GM12878 (cell line): ENCODE data around the gene SHMT2. TPM values are rescaled to one million over a fixed set of nuclear protein-coding genes. Genes with fewer than 3 reads are reported as not detected.

Experiments used
- ATF3 ChIP-seq: IDR thresholded peaks from 2 replicates; pipeline ENCODE4 v1.6.1; 2011; ENCODE audit warnings: low read depth, mild to moderate bottlenecking, low read length, moderate library complexity, borderline replicate concordance; ENCODE audit errors: extremely low read depth
- CBX3 ChIP-seq: fragments of 200-600 bp; sonication (generic); IDR thresholded peaks from 2 replicates; pipeline ENCODE4 v1.6.1; 2016; ENCODE audit warnings: low read depth, borderline replicate concordance
- CHD4 ChIP-seq: fragments of 200-600 bp; sonication (generic); IDR thresholded peaks from 2 replicates; pipeline ENCODE4 v1.6.1; 2016; ENCODE audit warnings: mild to moderate bottlenecking
- EGR1 ChIP-seq, 2 experiments: IDR thresholded peaks; 1 replicate in 1 of 2; 2 replicates in 1 of 2; pipeline ENCODE4 v1.6.1; 2011 to 2012; ENCODE audit warnings: low read depth in 2 of 2, low read length in 2 of 2, borderline replicate concordance in 1 of 2, mild to moderate bottlenecking in 1 of 2, moderate library complexity in 1 of 2
- FOXK2 ChIP-seq: fragments of 450-650 bp; IDR thresholded peaks from 2 replicates; pipeline ENCODE4 v1.6.1; 2017; ENCODE audit warnings: mild to moderate bottlenecking, moderate library complexity
- IRF5 ChIP-seq: fragments of 450-650 bp; IDR thresholded peaks from 2 replicates; pipeline ENCODE4 v1.6.1; 2017; ENCODE audit warnings: borderline replicate concordance
- LARP7 ChIP-seq: fragments of 450-650 bp; IDR thresholded peaks from 2 replicates; pipeline ENCODE4 v1.6.1; 2017; ENCODE audit warnings: mild to moderate bottlenecking
- MTA3 ChIP-seq: IDR thresholded peaks from 2 replicates; pipeline ENCODE4 v1.6.1; 2012; ENCODE audit warnings: low read length, inconsistent platforms, borderline replicate concordance
- NBN ChIP-seq: fragments of 450-650 bp; IDR thresholded peaks from 2 replicates; pipeline ENCODE4 v1.6.1; 2016
- NFIC ChIP-seq: IDR thresholded peaks from 2 replicates; pipeline ENCODE4 v1.6.1; 2012; ENCODE audit warnings: low read depth, mild to moderate bottlenecking, inconsistent platforms, low read length, moderate library complexity
- NKRF ChIP-seq: fragments of 450-650 bp; conservative IDR thresholded peaks from 2 replicates; pipeline ENCODE4 v1.6.1; 2017; ENCODE audit warnings: mild to moderate bottlenecking, moderate library complexity
- NRF1 ChIP-seq: conservative IDR thresholded peaks from 2 replicates; pipeline ENCODE4 v1.6.1; 2011; ENCODE audit warnings: mild to moderate bottlenecking, low read depth, low read length, improper control_type of control experiment
- POU2F2 ChIP-seq: IDR thresholded peaks from 3 replicates; pipeline ENCODE4 v1.6.1; 2011; ENCODE audit warnings: low read depth, mild to moderate bottlenecking, low read length, borderline replicate concordance
- RAD51 ChIP-seq: fragments of 450-650 bp; IDR thresholded peaks from 2 replicates; pipeline ENCODE4 v1.6.1; 2016; ENCODE audit warnings: moderate library complexity, mild to moderate bottlenecking, inconsistent platforms
- RUNX3 ChIP-seq: IDR thresholded peaks from 2 replicates; pipeline ENCODE4 v1.6.1; 2012; ENCODE audit warnings: low read length, inconsistent platforms
- STAT3 ChIP-seq: IDR thresholded peaks from 2 replicates; pipeline ENCODE4 v1.6.1; 2011; ENCODE audit warnings: low read depth, low read length, improper control_type of control experiment
- SUZ12 ChIP-seq: fragments of 200-600 bp; sonication (generic); IDR thresholded peaks from one replicate; pipeline ENCODE4 v1.6.1; 2018; ENCODE audit warnings: antibody characterized with exemption, mild to moderate bottlenecking; ENCODE audit not compliant: unreplicated experiment
- ZNF217 ChIP-seq: fragments of 450-650 bp; IDR thresholded peaks from 2 replicates; pipeline ENCODE4 v1.6.1; 2017; ENCODE audit warnings: antibody characterized with exemption, mild to moderate bottlenecking
- ZNF592 ChIP-seq: fragments of 450-650 bp; IDR thresholded peaks from 2 replicates; pipeline ENCODE4 v1.6.1; 2017; ENCODE audit warnings: mild to moderate bottlenecking, moderate library complexity
- ZNF622 ChIP-seq: fragments of 450-650 bp; IDR thresholded peaks from 2 replicates; pipeline ENCODE4 v1.6.1; 2017; ENCODE audit warnings: mild to moderate bottlenecking, inconsistent platforms
- polyA plus RNA-seq, 11 experiments: library from polyadenylated mRNA; depleted of rRNA in 4 of 11; unstranded in 6 of 11; stranded (reverse) in 5 of 11; fragments of >200 nt; fragmentation: Nextera tagmentation in 4 of 11; fragmentation: Illumina TruSeq in 1 of 11; extraction: Ambion mirVana in 4 of 11; extraction: Trizol in 1 of 11; gene quantifications; 1 replicate in 1 of 11; 2 replicates in 10 of 11; pipeline versions ENCODE4 v1.2.1 to v1.2.3, GENCODE V29; 2011 to 2016; ENCODE audit warnings: inconsistent platforms in 2 of 11, missing spikeins in 2 of 11, low read depth in 1 of 11
- total RNA-seq, 4 experiments: library from RNA; depleted of rRNA in 3 of 4; stranded (reverse); fragments of >200 nt in 3 of 4; fragmentation: Illumina TruSeq in 1 of 4; extraction: Trizol in 1 of 4; gene quantifications; 2 replicates each; pipeline versions ENCODE4 v1.2.1 to v1.2.3, GENCODE V29; 2013 to 2021

The SHMT2 gene
- total and polyA plus RNA-seq, 10 of the 15 experiments (the other 5 are each of a cell fraction or from before 2014, with no cell fraction given) = 57.0 to 292 (median 186) TPM

GRCh38 chr12:57229634-57230380 lies at the start of gene SHMT2 (continued):
- TF ChIP-seq ZNF592 = no peak
- no peak for TF ChIP-seq ATF3
- no peak for TF ChIP-seq ZNF622
- TF ChIP-seq NFIC = no peak
- no peak for TF ChIP-seq RUNX3
- TF ChIP-seq CHD4 = no peak
- TF ChIP-seq NBN = peak; percentile 73
- TF ChIP-seq ZNF217 = no peak
- TF ChIP-seq NKRF = peak; percentile 85
- TF ChIP-seq STAT3 = no peak
- peak in 1 of 2 experiments; percentile 47; a peak in 1 of 3 replicates for TF ChIP-seq EGR1 (IDR thresholded peaks at IDR 0.05; ENCODE audit: borderline replicate concordance in 1 of 2, low read depth in 2 of 2, low read length in 2 of 2)
- TF ChIP-seq SUZ12 = no peak
- no peak for TF ChIP-seq MTA3
- peak; percentile 66; the same call in 1 of the 2 replicates for TF ChIP-seq LARP7
- peak; percentile 4; the same call in 1 of the 3 replicates for TF ChIP-seq POU2F2
- TF ChIP-seq CBX3 = no peak
- no peak for TF ChIP-seq IRF5
- no peak for TF ChIP-seq FOXK2
- peak; percentile 87 for TF ChIP-seq RAD51
- peak; percentile 95 for TF ChIP-seq NRF1
